RKO (cell line): ENCODE data around the gene CAPN10.
A peak's percentile ranks its signal among the peaks of the same experiment; 100 is the strongest.

ENCODE experiments used
- DNase-seq: peaks from one replicate; pipeline ENCODE4 v3.0.0-alpha.2; 2016; ENCODE audit warnings: low spot score

CAPN10 gene

GRCh38 chr2:240574386-240575100 lies 12.0 kb upstream of the CAPN10 start:
- DNase-seq, result no peak

- DNase-seq, result no peak
Observed at GRCh38 chr2:240575101-240575965, 11.2 kb upstream of the CAPN10 start.

- no peak for DNase-seq
Observed at GRCh38 chr2:240576036-240576435, 10.5 kb upstream of the CAPN10 start.

- no peak for DNase-seq
Observed at GRCh38 chr2:240576436-240577205, 9.9 kb upstream of the CAPN10 start.

- DNase-seq, result no peak
Observed at GRCh38 chr2:240577281-240578109, 9.0 kb upstream of the CAPN10 start.

GRCh38 chr2:240578110-240578450 lies 8.5 kb upstream of the CAPN10 start:
- no peak for DNase-seq

- no peak for DNase-seq
Observed at GRCh38 chr2:240578488-240578887, 8.0 kb upstream of the CAPN10 start.

- no peak for DNase-seq
Observed at GRCh38 chr2:240579071-240579762, 7.3 kb upstream of the CAPN10 start.

GRCh38 chr2:240579771-240580614 lies 6.5 kb upstream of the CAPN10 start:
- peak; percentile 63 for DNase-seq

- no peak for DNase-seq
Observed at GRCh38 chr2:240581811-240582210, 4.7 kb upstream of the CAPN10 start.

- DNase-seq, result no peak
Observed at GRCh38 chr2:240582781-240583180, 3.8 kb upstream of the CAPN10 start.

GRCh38 chr2:240583774-240584173 lies 2.8 kb upstream of the CAPN10 start:
- DNase-seq, result no peak

- peak; percentile 55 for DNase-seq
Observed at GRCh38 chr2:240584486-240585031, 2.0 kb upstream of the CAPN10 start.

GRCh38 chr2:240585101-240585500 lies 1.4 kb upstream of the CAPN10 start:
- DNase-seq, result peak; percentile 81

- DNase-seq, result no peak
Observed at GRCh38 chr2:240585681-240586197, 795 bp upstream of the CAPN10 start.

- peak; percentile 32 for DNase-seq
Observed at GRCh38 chr2:240586919-240587800, 626 bp downstream of the CAPN10 start.

- no peak for DNase-seq
Observed at GRCh38 chr2:240588006-240588655, 1.6 kb downstream of the CAPN10 start.

GRCh38 chr2:240588669-240589068 lies 2.1 kb downstream of the CAPN10 start:
- no peak for DNase-seq
